Stimulated activated naive B cell treated with anti-CD40 and anti-IgM and Interleukin-4, amounts not matched to agents 10 μg/mL and 1 μg/mL and 100 μg/mL, for 72 hours (primary cell): ENCODE data around the gene PPDPF.
"Not testable (repeated sequence)": the region's sequence is repeated elsewhere in the genome, so short reads cannot be mapped to it uniquely, and the experiment has no call there.

Source experiments
- ATAC-seq, 2 donors: fragments of 150-1000 bp; cut with Tn5 transposase; replicated peaks; 2 replicates each; pipeline ENCODE4 v1.10.0; 2021; ENCODE audit warnings: moderate library complexity in 1 of 2
- DNase-seq: peaks from one replicate; pipeline ENCODE4 v3.0.0; 2021
- H3K27ac Mint-ChIP-seq: one replicate; pipeline ENCODE4 v1.8.0; 2022; ENCODE audit warnings: mild to moderate bottlenecking, mixed read lengths
- H3K27me3 Mint-ChIP-seq, 2 donors: one replicate each; pipeline ENCODE4 v1.8.0; 2022; ENCODE audit warnings: mixed read lengths in 2 of 2
- H3K36me3 Mint-ChIP-seq, 2 donors: one replicate each; pipeline ENCODE4 v1.8.0; 2022; ENCODE audit warnings: mixed read lengths in 2 of 2, mild to moderate bottlenecking in 1 of 2
- H3K4me1 Mint-ChIP-seq, 2 donors: one replicate each; pipeline ENCODE4 v1.8.0; 2022; ENCODE audit warnings: mixed read lengths in 2 of 2, mild to moderate bottlenecking in 1 of 2
- H3K4me3 Mint-ChIP-seq, 2 donors: one replicate each; pipeline ENCODE4 v1.8.0; 2022; ENCODE audit warnings: mild to moderate bottlenecking in 2 of 2, mixed read lengths in 2 of 2, moderate library complexity in 1 of 2
- H3K9me3 Mint-ChIP-seq, 2 donors: one replicate each; pipeline ENCODE4 v1.8.0; 2022; ENCODE audit warnings: mixed read lengths in 2 of 2, mild to moderate bottlenecking in 1 of 2

Gene PPDPF

DNA sequence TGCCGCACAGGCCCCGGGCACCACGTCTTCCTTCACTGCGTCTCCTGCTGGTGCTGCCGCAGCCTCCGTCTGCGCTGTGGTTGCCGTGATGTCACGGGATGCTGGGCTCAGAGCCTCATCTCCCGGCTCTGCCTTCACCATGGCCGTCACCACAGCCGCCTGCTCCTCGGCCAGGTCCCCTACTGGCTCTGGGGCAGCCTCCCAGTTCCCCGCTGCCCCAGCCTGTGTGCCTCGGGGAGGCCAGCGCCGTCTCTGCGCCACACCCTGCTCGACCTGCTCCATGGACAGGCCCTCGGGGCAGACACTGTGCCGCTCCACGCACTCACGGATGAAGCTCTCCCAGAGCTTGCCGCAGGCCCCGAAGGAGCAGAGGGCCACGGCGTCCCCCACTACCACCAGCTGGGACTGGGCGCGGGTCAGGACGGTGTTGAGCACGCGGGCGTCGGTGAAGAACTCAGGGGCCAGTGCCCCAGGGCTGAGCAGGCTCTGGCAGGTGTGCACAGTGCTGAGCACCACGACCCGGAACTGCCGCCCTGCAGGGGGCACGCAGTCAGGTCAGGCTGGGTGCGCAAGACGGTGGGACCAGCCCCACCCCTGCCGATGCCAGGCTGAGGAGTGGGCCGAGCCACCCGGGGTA lies 45.3 kb downstream of the PPDPF start:
- no peak for ATAC-seq
- Mint-ChIP-seq H3K36me3 (peaks cover 26 to 29% of the 10 kb centered on the region in 2 donors), H3K27me3 (no peaks in the 10 kb centered on the region)

DNA sequence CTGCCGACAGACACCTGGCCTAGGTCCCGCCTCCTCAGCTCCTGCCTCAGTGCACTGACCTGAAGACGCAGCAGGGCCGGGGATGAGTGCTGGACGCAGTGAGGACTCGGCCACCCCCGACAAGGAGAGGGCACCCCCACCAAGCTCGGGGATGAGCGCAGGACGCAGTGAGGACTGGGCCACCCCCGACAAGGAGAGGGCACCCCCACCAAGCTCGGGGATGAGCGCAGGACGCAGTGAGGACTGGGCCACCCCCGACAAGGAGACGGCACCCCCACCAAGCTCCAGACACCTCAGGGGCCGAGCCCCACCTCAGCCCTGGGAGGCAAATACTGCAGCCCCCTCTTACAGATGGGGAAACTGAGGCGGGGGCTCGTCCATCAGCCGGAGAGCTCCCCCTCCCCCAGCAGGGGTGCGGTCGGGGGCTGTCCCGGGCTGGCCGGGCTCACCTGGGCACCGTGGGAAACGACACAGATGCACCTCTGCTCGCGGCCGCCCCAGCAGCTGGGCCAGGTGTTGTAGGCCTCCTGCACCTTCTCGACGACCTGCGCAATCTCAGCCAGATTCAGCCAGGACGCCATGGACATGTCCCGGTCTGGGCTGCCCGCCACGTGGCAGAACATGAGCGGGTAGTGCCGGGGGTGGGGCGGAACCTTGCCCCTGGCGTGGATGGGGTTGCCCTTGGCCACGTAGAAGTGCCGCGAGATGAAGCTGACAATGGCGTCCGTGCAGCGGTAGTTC lies 46.0 kb downstream of the PPDPF start:
- Mint-ChIP-seq H3K4me1 (peaks cover 27 to 32% of the 10 kb centered on the region in 2 donors), H3K27me3 (no peaks in the 10 kb centered on the region), H3K36me3 (peaks cover 22% of the 10 kb centered on the region in 2 donors), H3K4me3 (no peak overlapping the region), H3K27ac (no peak overlapping the region), H3K9me3 (no peaks in the 10 kb centered on the region)
- no peak for ATAC-seq
- DNase-seq: no peak

More for the DNA sequence above, 45.3 kb downstream of the PPDPF start:
- Mint-ChIP-seq H3K9me3 (no peaks in the 10 kb centered on the region), H3K27ac (no peak overlapping the region), H3K4me1 (peaks cover 27 to 32% of the 10 kb centered on the region in 2 donors), H3K4me3 (no peak overlapping the region)
- no peak for DNase-seq

DNA sequence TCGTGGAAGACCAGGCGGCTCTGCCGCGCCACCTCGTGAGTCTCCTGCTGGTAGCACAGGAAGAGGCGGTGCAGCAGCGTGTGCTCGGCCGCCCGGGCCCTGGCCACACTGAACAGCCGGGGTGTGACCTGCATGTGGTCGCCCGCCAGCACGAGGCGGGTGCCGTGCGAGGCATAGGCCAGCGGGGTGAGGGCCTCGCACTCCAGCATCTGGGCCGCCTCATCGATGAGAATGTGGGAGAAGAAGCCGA lies 46.5 kb downstream of the PPDPF start:
- DNase-seq (no peak), ATAC-seq (peak; percentile 1 to 14)
- Mint-ChIP-seq H3K36me3 (peaks cover 19 to 20% of the 10 kb centered on the region in 2 donors), H3K27me3 (no peaks in the 10 kb centered on the region), H3K4me3 (peak overlapping the region; percentile 10 to 78), H3K27ac (peak overlapping the region; percentile 71), H3K4me1 (peaks cover 27 to 32% of the 10 kb centered on the region in 2 donors), H3K9me3 (no peaks in the 10 kb centered on the region)

DNA sequence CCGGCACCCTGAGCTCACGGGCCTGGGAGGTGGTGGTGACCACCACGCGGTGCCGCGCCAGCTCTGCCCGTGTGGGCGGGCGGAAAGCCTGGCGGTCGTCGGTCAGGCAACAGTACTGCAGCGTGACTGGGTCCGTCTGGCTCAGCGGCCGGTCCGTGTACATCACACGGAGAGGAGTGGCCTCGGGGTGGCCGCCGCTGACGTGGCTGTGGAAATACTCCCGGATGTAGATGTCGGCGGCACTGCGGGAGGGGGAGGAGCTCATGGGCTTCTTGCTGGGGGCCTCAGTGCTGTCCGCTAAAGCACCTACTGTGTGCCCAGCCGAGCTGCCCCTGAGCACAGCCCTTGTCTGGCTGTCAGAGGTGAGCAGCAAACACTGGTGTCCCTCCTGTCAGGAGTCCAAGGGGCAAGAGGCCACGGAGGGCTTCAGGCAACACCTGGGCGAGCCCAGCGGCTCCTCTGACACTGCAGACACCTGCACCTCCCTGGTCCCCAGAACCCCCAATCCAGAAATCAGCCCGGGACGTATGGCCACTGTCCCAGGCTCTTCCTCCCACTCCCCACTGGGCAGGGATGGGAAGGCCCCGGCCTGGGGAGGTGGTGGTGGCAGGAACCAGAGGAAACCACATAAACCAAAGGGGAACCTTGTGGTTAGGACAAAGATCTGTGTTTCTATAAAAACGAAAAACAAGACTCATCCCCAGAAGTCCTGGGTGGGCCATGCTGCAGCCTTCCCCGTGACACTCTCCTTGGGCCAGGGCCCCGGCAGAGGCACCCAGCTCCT lies 47.0 kb downstream of the PPDPF start:
- peak overlapping the region; percentile 75 to 78 for H3K4me3 Mint-ChIP-seq
- no peaks in the 10 kb centered on the region for H3K27me3 Mint-ChIP-seq
- peaks cover 19 to 20% of the 10 kb centered on the region in 2 donors for H3K36me3 Mint-ChIP-seq
- peak; percentile 66 for DNase-seq
- no peaks in the 10 kb centered on the region for H3K9me3 Mint-ChIP-seq
- peaks cover 27 to 32% of the 10 kb centered on the region in 2 donors for H3K4me1 Mint-ChIP-seq
- peak; percentile 89 to 90 for ATAC-seq
- peak overlapping the region; percentile 92 for H3K27ac Mint-ChIP-seq

DNA sequence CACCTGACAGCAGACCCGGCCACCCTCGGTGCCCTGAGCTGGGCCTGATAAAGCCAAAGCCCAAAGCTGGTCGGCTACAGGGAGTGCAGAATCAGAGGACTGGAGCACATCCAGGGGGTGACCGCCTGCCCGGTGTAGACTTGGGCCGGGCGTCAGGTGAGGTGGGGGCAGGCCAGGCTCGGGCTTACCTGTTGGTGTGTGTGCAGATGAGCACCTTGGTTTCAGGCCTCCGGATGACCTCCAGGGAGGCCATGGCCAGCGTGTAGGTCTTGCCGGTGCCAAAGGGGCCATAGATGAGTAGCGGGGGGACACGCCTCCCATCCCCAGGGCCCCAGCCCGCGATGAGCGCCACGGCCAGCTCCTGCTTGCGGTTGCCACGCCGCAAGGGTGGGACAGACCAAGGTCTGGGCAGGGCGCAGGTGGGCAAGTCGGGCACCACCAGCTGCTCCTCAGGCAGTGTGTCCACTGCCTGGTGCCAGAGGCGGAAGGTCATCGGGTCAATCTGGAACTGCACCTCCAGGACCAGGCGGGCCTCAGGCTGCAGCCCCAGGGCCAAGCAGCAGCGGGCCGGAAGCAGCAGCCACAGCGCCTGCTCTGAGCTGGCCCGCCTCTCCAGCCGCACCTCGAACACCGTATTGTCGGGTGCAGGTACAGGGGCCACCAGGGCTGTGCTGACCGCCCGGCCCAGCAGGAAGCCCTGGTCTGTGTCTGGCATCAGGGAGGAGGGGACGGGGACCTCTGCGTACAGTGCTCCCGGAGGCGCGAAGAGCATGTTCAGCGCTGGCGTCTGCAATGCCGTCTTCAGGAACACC lies 47.8 kb downstream of the PPDPF start:
- no peaks in the 10 kb centered on the region for H3K27me3 Mint-ChIP-seq
- no peaks in the 10 kb centered on the region for H3K9me3 Mint-ChIP-seq
- peaks cover 27 to 33% of the 10 kb centered on the region in 2 donors for H3K4me1 Mint-ChIP-seq
- H3K4me3 Mint-ChIP-seq: peak overlapping the region; percentile 75 to 78
- peak overlapping the region; percentile 92 for H3K27ac Mint-ChIP-seq
- ATAC-seq: peak; percentile 17 to 19
- peaks cover 19 to 20% of the 10 kb centered on the region in 2 donors for H3K36me3 Mint-ChIP-seq
- no peak for DNase-seq

DNA sequence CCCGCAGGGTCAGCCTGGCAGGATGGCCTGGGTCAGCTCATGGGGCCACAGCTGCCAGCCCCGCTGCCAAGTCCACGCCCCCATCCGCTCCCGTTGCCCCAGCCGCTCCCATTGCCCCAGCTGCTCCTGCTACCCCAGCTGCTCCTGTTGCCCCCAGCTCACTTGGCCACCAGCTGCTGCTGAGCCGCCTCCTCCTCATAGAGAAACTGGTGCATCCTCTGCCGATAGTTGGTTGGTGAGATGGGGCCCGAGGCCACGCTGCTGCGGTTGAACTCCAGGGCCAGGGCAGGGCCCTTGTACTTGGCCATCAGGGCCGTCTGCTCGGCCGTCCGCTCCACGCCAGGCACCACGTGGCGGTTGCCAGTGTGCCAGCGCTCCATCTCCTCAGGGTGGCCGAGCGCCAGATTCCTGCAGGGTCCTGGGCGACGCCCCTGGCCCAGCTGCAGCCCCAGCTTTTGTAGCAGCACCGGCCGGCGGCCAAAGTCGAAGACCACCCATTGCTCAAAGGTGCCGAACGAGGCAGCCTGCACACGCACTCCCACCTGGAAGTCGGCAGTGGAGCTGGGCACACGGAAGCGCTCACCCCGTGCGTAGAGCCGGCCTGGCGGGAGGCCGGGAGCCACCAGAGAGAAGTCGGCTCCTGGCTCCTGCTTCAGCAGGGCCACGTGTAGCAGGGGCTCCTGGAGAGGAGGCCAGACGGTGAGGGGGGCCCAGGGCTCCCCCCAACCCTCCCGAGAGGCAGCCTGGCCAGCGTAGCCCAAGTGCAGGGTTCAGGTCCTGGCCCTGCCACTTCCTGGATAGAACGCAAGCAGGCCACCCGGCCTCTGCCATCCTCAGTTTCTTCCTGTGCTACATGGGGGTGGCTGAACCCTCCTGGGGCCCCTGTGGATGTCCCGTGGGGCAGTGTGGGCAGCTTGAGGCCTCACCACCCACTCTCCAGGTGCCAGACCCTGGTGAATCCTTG lies 48.7 kb downstream of the PPDPF start:
- H3K27me3 Mint-ChIP-seq: no peaks in the 10 kb centered on the region
- H3K9me3 Mint-ChIP-seq: no peaks in the 10 kb centered on the region
- H3K4me3 Mint-ChIP-seq: peak overlapping the region; percentile 41 to 53
- H3K27ac Mint-ChIP-seq: peak overlapping the region; percentile 2
- peaks cover 28 to 36% of the 10 kb centered on the region in 2 donors for H3K4me1 Mint-ChIP-seq
- no peak for ATAC-seq
- no peak for DNase-seq
- peaks cover 15 to 16% of the 10 kb centered on the region in 2 donors for H3K36me3 Mint-ChIP-seq

DNA sequence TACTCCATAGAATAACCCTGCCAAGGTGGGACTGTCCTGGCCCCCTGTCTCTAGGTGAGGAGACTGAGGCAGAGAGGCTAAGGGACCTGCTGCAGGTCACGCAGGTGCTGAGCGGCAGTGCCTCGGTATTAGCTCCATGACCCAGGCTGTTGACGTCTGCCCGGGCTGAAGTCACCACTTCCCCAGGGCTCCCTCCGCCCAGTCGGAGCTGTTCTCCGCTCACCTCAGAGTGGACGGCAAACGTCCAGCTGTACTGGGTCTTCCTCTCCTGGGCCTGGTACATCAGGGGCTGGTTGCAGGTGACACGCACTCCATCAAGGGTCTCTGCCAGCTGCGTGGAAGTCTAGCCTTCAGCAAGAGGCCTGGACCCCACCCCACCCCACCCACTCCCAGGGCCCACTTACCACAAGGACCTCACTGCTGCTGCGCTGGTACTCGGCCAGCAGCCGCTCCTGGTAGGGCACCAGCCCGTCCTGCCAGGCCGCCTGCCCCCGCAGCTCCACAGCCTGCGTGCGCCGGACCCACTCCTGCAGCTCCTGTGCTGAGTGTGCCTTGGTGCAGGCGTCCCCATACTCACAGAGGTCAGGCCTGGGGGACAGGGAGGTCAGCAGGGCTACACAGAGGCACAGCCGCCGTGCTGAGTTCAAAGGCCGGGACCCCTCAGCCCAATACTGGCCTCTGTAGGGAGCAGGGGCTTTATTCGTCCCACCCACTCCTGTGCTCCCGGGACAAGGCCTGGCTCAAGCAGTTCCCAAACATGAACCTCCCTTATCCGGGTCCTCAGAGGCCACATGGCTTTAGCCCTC lies 49.9 kb downstream of the PPDPF start:
- DNase-seq (no peak), ATAC-seq (no peak)
- Mint-ChIP-seq H3K4me3 (no peak overlapping the region), H3K9me3 (no peaks in the 10 kb centered on the region), H3K27ac (no peak overlapping the region), H3K36me3 (peaks cover 12 to 14% of the 10 kb centered on the region in 2 donors), H3K27me3 (no peaks in the 10 kb centered on the region), H3K4me1 (peaks cover 28 to 36% of the 10 kb centered on the region in 2 donors)

DNA sequence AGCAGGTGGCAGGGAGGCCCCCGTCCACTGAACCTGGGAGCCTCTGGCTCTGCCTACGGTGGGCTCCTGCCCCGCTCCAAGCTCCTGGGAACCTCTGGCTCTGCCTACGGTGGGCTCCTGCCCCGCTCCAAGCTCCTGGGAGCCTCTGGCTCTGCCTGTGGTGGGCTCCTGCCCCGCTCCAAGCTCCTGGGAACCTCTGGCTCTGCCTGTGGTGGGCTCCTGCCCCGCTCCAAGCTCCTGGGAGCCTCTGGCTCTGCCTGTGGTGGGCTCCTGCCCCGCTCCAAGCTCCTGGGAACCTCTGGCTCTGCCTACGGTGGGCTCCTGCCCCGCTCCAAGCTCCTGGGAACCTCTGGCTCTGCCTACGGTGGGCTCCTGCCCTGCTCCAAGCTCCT lies 50.5 kb downstream of the PPDPF start:
- H3K27me3 Mint-ChIP-seq, H3K4me3 Mint-ChIP-seq, H3K36me3 Mint-ChIP-seq, H3K27ac Mint-ChIP-seq, ATAC-seq, DNase-seq, H3K9me3 Mint-ChIP-seq: not testable (repeated sequence)
- peaks cover 25 to 36% of the 10 kb centered on the region in 2 donors for H3K4me1 Mint-ChIP-seq
